Smooth muscle cell (in vitro differentiated cells): ENCODE measurements around the gene MINDY4. TPM values are rescaled to one million over a fixed set of nuclear protein-coding genes. Genes with fewer than 3 reads are reported as not detected.

Experiments used
- DNase-seq: peaks from one replicate; lab custom pipeline; 2025; ENCODE audit not compliant: unreplicated experiment; lab: John Stamatoyannopoulos, UW
- H2AFZ ChIP-seq: fragments of 200-600 bp; sonication (generic); 2 replicates; pipeline ENCODE4 v1.6.0; 2016; ENCODE audit warnings: antibody characterized with exemption, low read depth, mild to moderate bottlenecking
- H3F3A ChIP-seq: fragments of 200-600 bp; sonication (generic); 2 replicates; pipeline ENCODE4 v1.6.0; 2017; ENCODE audit warnings: antibody characterized with exemption, low read depth
- H3K27ac ChIP-seq: fragments of 200-600 bp; sonication (generic); 2 replicates; pipeline ENCODE4 v1.5.1; 2016; ENCODE audit warnings: low read depth, mild to moderate bottlenecking
- H3K27me3 ChIP-seq: fragments of 200-600 bp; sonication (generic); 2 replicates; pipeline ENCODE4 v1.6.1; 2016; ENCODE audit warnings: low read depth, mild to moderate bottlenecking
- H3K36me3 ChIP-seq: fragments of 200-600 bp; sonication (generic); 2 replicates; pipeline ENCODE4 v1.5.1; 2016; ENCODE audit warnings: low read depth
- H3K4me1 ChIP-seq: fragments of 200-600 bp; sonication (generic); 2 replicates; pipeline ENCODE4 v1.5.1; 2016; ENCODE audit warnings: low read depth
- H3K4me2 ChIP-seq: fragments of 200-600 bp; sonication (generic); 2 replicates; pipeline ENCODE4 v1.6.0; 2016; ENCODE audit warnings: mild to moderate bottlenecking
- H3K4me3 ChIP-seq: fragments of 200-600 bp; sonication (generic); 2 replicates; pipeline ENCODE4 v1.5.1; 2016; ENCODE audit warnings: mild to moderate bottlenecking
- H3K79me2 ChIP-seq: fragments of 200-600 bp; sonication (generic); 2 replicates; pipeline ENCODE4 v1.6.0; 2016; ENCODE audit warnings: low read depth, mild to moderate bottlenecking
- H3K9ac ChIP-seq: fragments of 200-600 bp; sonication (generic); 2 replicates; pipeline ENCODE4 v1.6.0; 2016; ENCODE audit warnings: low read depth
- H3K9me3 ChIP-seq: fragments of 200-600 bp; sonication (generic); replicated peaks from 2 replicates; pipeline ENCODE4 v1.5.1; 2016; ENCODE audit warnings: low read depth
- H4K20me1 ChIP-seq: fragments of 200-600 bp; sonication (generic); 2 replicates; pipeline ENCODE4 v1.6.0; 2016; ENCODE audit warnings: low read depth
- CTCF ChIP-seq: fragments of 200-600 bp; sonication (generic); IDR thresholded peaks from 2 replicates; pipeline ENCODE4 v1.5.1; 2017; ENCODE audit warnings: borderline replicate concordance, mild to moderate bottlenecking, antibody characterized with exemption; ENCODE audit not compliant: insufficient read depth, poor library complexity, severe bottlenecking
- WGBS: methylation state at CpG from one replicate; pipeline ENCODE4 v1.1.7; 2016; ENCODE audit warnings: low lambda C conversion rate; 5-methylcytosine and 5-hydroxymethylcytosine counted together
- polyA plus RNA-seq: library from polyadenylated mRNA; unstranded; fragments of >200 nt; fragmentation: Nextera tagmentation; extraction: Ambion mirVana; gene quantifications from 2 replicates; pipeline ENCODE4 v1.2.1, GENCODE V29; 2016
- total RNA-seq: library from RNA; depleted of rRNA; stranded (reverse); fragments of >200 nt; gene quantifications from 2 replicates; pipeline ENCODE4 v1.2.3, GENCODE V29; 2014

Gene MINDY4
- total RNA-seq: 5.3 and 7.3 TPM in 2 replicates
- 4.9 and 6.0 TPM in 2 replicates for polyA plus RNA-seq

DNA sequence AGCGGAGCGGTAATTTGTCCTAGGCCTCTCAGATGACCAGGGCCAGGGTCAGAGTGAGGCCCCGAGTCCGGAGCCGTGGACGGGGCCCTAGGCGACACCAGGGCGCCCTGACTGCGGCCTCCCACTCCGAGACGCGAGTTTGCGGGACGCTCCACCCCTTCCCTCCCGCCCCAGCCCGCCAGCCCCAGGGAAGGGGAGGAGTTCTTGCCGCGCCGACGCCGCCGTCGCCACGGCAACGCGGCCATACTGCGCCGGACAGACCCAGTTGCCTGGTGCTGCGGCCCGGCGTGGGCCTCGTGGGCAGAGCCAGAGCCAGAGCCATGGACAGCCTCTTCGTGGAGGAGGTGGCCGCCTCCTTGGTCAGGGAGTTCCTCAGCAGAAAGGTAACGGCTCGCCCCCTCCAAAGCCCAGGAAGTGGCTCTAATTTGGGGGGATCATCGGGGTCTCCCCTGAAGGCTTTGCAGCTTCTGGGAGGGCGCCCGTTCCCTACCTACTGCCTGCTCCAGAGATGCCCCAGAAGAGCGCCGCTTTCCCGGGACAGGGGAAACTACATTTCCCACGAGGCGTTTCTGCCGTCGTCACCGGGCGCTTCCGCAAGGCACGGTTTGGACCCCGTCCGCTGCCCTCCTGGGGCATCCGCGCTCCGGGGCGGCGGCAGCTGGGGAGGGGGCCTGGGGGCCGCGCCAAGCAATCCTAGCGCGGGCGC, at the start of gene MINDY4:
Gene MINDY4 (plus strand): TSS at position 244 of the 706 bp plus-strand sequence. CDS start 77 bp downstream, at position 321.
- WGBS: 2% methylated on average over 52 of the region's 62 CpGs
- Histone ChIP-seq H3K9ac (peak within 1 kb of the TSS; percentile 81), H2AFZ (peak within 1 kb of the TSS; percentile 88), H3K27ac (peak within 1 kb of the TSS; percentile 77), H4K20me1 (peaks cover under 1% of the 10 kb centered on the region), H3K36me3 (no peaks in the 10 kb centered on the region), H3K79me2 (peaks cover 24% of the 10 kb centered on the region), H3F3A (no peaks in the 10 kb centered on the region), H3K27me3 (no peaks in the 10 kb centered on the region), H3K4me2 (peak within 1 kb of the TSS; percentile 96), H3K9me3 (no peaks in the 10 kb centered on the region), H3K4me1 (peaks cover 6% of the 10 kb centered on the region), H3K4me3 (peak within 1 kb of the TSS; percentile 80)
- DNase-seq: peak; percentile 48
- no peak for TF ChIP-seq CTCF

DNA sequence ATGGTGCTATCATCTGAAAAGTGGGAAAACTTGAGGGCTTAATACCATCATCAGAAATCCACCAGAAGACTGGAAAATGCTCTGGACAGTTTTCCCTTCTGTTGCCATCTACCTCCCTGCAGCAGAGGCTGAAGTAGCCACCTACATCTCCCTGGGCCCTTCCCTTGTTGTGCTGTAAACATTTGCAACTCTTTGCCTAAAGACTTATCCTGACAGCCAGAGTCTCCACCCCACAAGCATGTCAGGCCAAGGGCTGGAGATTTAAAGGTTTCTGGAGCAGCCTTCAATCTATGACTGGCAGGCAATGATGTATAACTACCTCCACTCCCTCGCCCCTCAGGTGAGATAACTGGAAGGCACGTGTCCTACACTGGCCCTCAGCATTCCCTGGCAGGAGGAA, 49.0 kb upstream of the MINDY4 start:
- Histone ChIP-seq H3K36me3 (no peaks in the 10 kb centered on the region), H3F3A (no peaks in the 10 kb centered on the region), H3K9ac (no peak overlapping the region), H3K27me3 (no peaks in the 10 kb centered on the region), H3K4me2 (no peak overlapping the region), H3K4me3 (no peak overlapping the region), H3K9me3 (no peaks in the 10 kb centered on the region), H2AFZ (no peak overlapping the region), H3K27ac (no peak overlapping the region), H4K20me1 (no peaks in the 10 kb centered on the region), H3K79me2 (no peaks in the 10 kb centered on the region), H3K4me1 (no peaks in the 10 kb centered on the region)
- 85% methylated on average over 2 of the region's 2 CpGs for WGBS
- TF ChIP-seq CTCF: no peak
- no peak for DNase-seq

DNA sequence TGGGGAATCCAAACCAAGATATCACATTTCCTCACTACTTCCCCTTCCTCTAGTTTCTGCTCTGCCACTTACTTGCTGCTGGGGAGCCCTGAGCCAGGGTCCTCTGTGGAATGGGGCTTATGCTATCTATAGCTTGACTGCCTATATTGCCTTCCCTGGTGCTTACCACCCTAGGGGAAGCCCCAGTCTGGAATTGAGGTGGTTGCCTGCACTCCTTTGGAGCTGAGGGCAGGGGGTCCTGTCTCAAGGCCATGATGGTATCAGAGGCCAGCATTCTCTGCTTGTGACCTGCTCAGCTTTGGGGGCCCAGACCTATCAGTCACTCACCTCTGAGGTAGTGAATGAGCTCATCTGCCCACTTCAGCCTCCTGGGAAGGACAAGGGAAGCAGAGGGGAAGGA, 48.5 kb upstream of the MINDY4 start:
- no peaks in the 10 kb centered on the region for H3K79me2 ChIP-seq
- no peak overlapping the region for H3K4me2 ChIP-seq
- no peak for DNase-seq

More for the DNA sequence above, 48.5 kb upstream of the MINDY4 start:
- Histone ChIP-seq H3F3A (no peaks in the 10 kb centered on the region), H2AFZ (no peak overlapping the region), H3K4me1 (no peaks in the 10 kb centered on the region), H3K27me3 (no peaks in the 10 kb centered on the region), H3K27ac (no peak overlapping the region), H3K36me3 (no peaks in the 10 kb centered on the region), H3K9me3 (no peaks in the 10 kb centered on the region), H3K4me3 (no peak overlapping the region), H3K9ac (no peak overlapping the region), H4K20me1 (no peaks in the 10 kb centered on the region)
- TF ChIP-seq CTCF: no peak
